22Rv1 (cell line): ENCODE results near the gene CNPY4.

ENCODE experiments used
- ZFX ChIP-seq: fragments of 450-650 bp; IDR thresholded peaks from 2 replicates; pipeline ENCODE4 v1.6.1; 2017; ENCODE audit warnings: antibody characterized with exemption, borderline replicate concordance
- TF ChIP-seq, protein P1 (sequence below): fragments of 450-650 bp; IDR thresholded peaks from 2 replicates; pipeline ENCODE4 v1.5.1; 2017; ENCODE audit warnings: mild to moderate bottlenecking

DNA sequence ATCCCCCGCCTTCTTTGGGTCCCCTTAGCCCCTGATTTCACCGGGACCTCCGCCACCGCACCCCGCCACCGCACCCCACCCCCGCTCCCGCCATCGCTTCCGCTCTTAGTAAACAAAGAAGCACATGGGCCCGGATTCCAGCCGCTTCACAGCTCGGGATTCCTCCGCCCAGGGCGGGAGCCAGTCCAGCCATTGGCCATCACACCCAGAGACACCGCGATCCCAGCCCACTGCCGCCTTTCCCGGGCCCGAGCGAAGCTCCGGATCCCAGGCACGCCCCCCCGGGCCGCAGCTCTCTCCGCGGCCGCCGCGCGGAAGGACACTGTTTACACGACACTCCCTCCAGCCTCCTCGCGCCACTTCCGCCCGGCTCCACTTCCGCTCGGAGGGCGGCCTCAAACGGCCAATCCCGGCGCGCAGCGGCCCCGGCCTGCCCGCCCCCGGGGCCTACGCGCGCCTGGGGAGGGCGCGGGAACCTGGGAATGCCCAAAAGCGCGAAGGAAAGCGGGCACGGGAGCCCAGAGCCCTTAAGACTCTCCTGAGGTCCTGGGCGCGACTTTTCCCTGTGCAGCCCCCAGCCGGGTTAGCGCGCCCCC is 18.9 kb upstream of the CNPY4 start:
- TF ChIP-seq, protein P1, sequence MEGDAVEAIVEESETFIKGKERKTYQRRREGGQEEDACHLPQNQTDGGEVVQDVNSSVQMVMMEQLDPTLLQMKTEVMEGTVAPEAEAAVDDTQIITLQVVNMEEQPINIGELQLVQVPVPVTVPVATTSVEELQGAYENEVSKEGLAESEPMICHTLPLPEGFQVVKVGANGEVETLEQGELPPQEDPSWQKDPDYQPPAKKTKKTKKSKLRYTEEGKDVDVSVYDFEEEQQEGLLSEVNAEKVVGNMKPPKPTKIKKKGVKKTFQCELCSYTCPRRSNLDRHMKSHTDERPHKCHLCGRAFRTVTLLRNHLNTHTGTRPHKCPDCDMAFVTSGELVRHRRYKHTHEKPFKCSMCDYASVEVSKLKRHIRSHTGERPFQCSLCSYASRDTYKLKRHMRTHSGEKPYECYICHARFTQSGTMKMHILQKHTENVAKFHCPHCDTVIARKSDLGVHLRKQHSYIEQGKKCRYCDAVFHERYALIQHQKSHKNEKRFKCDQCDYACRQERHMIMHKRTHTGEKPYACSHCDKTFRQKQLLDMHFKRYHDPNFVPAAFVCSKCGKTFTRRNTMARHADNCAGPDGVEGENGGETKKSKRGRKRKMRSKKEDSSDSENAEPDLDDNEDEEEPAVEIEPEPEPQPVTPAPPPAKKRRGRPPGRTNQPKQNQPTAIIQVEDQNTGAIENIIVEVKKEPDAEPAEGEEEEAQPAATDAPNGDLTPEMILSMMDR, result no peak
- no peak for TF ChIP-seq ZFX
